Right lobe of liver (tissue), 6 donors: ENCODE results near the gene DEDD2. TPM values are rescaled to one million over a fixed set of nuclear protein-coding genes. Genes with fewer than 3 reads are reported as not detected.

Source experiments
- ATAC-seq, 4 donors: fragments of 200-7000 bp; cut with Tn5 transposase; one replicate each; pipeline ENCODE4 v1.9.1; 2020; ENCODE audit warnings: mild to moderate bottlenecking in 4 of 4, moderate library complexity in 4 of 4
- DNase-seq, 3 donors: peaks; one replicate each; pipeline ENCODE4 v3.0.0-alpha.2; 2020
- H3K27ac ChIP-seq, 3 donors: fragments of 200-600 bp; one replicate each; pipeline ENCODE4 v1.8.0; 2022
- H3K27me3 ChIP-seq, 2 donors: fragments of 200-600 bp; one replicate each; pipeline ENCODE4 v1.8.0; 2022
- H3K36me3 ChIP-seq, 4 donors: fragments of 200-600 bp; sonication (generic) in 1 of 4; one replicate each; pipeline versions ENCODE4 v1.5.1 to v1.8.0; 2017 to 2022; ENCODE audit warnings: control low read depth in 1 of 4
- H3K4me1 ChIP-seq, 4 donors: fragments of 200-600 bp; sonication (generic) in 1 of 4; one replicate each; pipeline versions ENCODE4 v1.5.1 to v1.8.0; 2017 to 2022; ENCODE audit warnings: control low read depth in 1 of 4
- H3K4me3 ChIP-seq, 3 donors: fragments of 200-600 bp; one replicate each; pipeline ENCODE4 v1.8.0; 2022
- H3K9me3 ChIP-seq, 4 donors: fragments of 200-600 bp; sonication (generic) in 1 of 4; one replicate each; pipeline versions ENCODE4 v1.5.1 to v1.8.0; 2017 to 2022; ENCODE audit warnings: control low read depth in 1 of 4
- CTCF ChIP-seq, 4 donors: fragments of 200-600 bp in 3 of 4; fragments of 450-650 bp in 1 of 4; IDR thresholded peaks; one replicate each; pipeline versions ENCODE4 v1.5.1 to v1.8.0; 2016 to 2022; ENCODE audit warnings: antibody characterized with exemption in 4 of 4, mild to moderate bottlenecking in 2 of 4
- POLR2A ChIP-seq: fragments of 450-650 bp; IDR thresholded peaks from one replicate; pipeline ENCODE4 v1.6.1; 2017; ENCODE audit warnings: antibody characterized with exemption, mild to moderate bottlenecking
- WGBS: methylation state at CpG from one replicate; pipeline ENCODE4 v1.1.6; 2018; ENCODE audit warnings: low coverage, low lambda C conversion rate; ENCODE audit not compliant: insufficient coverage; ENCODE audit errors: missing lambda C conversion rate; 5-methylcytosine and 5-hydroxymethylcytosine counted together
- intact Hi-C, 2 donors: fragments of 100-400 bp; cut with DNase I; formaldehyde crosslinking; loops; one replicate each; pipeline versions ENCODE4 v1.11.2 to v1.14.1; 2022
- total RNA-seq, 6 experiments: library from RNA; depleted of rRNA in 2 of 6; stranded (reverse); fragments of >200 nt in 2 of 6; fragmentation: NEBNext Ultra II Directional in 3 of 6; extraction: Animal tissue kit (Norgen Biotek cat#: 25700) in 3 of 6; gene quantifications; one replicate each; pipeline versions ENCODE4 v1.1.0 to v1.2.4, GENCODE V29; 2016 to 2023
- donor health status: DM: no; HTN: yes; CAD: no.
- donor health status: DM: no; HTN: no; CAD: no.
- donor health status: DM: no; HTN: no; CAD: no.
- donor health status: DM: no; HTN: yes; CAD: no.
- donor health status: DM: no; HTN: yes; CAD: no.

DEDD2 gene
- total RNA-seq, 6 experiments from 2014 or later: 8.1 to 18.0 (median 15.0) TPM

- no peak overlapping the region for H3K4me3 ChIP-seq
- intact Hi-C loops: no loop called here
- H3K27me3 ChIP-seq: no peaks in the 10 kb centered on the region
- peaks cover 0 to 68% (median 28%) of the 10 kb centered on the region in 4 donors for H3K36me3 ChIP-seq
- DNase-seq (no peak), ATAC-seq (no peak)
- no peaks in the 10 kb centered on the region for H3K9me3 ChIP-seq
- 57% methylated on average over 3 of the region's 4 CpGs for WGBS
- TF ChIP-seq CTCF (IDR thresholded peaks at IDR 0.05) (no peak), POLR2A (no peak)
- H3K27ac ChIP-seq: no peak overlapping the region
- no peaks in the 10 kb centered on the region for H3K4me1 ChIP-seq
Measured at GRCh38 chr19:42229301-42229854, 11.9 kb upstream of the DEDD2 start.

GRCh38 chr19:42228641-42229040 lies 11.2 kb upstream of the DEDD2 start:
- H3K27me3 ChIP-seq: no peaks in the 10 kb centered on the region
- TF ChIP-seq CTCF (IDR thresholded peaks at IDR 0.05): no peak
- no peak for TF ChIP-seq POLR2A
- no peak overlapping the region for H3K4me3 ChIP-seq
- 93% methylated on average over 3 of the region's 4 CpGs for WGBS
- DNase-seq (no peak), ATAC-seq (no peak)
- intact Hi-C loops: no loop called here
- H3K36me3 ChIP-seq: peaks cover 0 to 62% (median 24%) of the 10 kb centered on the region in 4 donors
- no peak overlapping the region for H3K27ac ChIP-seq
- H3K9me3 ChIP-seq: no peaks in the 10 kb centered on the region
- H3K4me1 ChIP-seq: no peaks in the 10 kb centered on the region

DNA sequence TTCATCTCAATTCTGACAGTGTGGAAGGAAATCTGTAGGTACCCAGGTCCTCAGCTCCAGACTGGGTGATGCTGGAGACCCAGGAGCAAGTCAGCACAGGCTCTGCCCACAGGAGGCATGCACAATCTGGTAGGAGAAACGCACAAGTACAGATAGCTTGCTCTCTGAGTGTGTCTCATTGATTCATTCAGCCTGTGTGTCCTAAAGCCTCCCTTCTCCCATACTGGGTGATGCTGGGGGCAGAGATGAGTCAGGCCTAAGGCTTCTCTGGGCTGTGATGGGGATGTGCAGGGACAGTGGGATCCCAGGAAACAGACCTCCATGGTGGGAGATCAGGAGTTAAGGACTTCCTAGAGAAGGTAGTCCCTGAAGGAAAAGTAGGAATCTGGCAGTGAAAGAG lies 9.4 kb upstream of the DEDD2 start:
- H3K36me3 ChIP-seq: peaks cover 0 to 47% (median 14%) of the 10 kb centered on the region in 4 donors
- H3K4me1 ChIP-seq: no peaks in the 10 kb centered on the region
- 71% methylated on average over 1 of the region's 1 CpG for WGBS
- H3K4me3 ChIP-seq: no peak overlapping the region
- TF ChIP-seq POLR2A (no peak), CTCF (IDR thresholded peaks at IDR 0.05) (no peak)
- H3K27ac ChIP-seq: no peak overlapping the region
- ATAC-seq: no peak
- intact Hi-C loops: no loop called here
- no peak for DNase-seq
- no peaks in the 10 kb centered on the region for H3K9me3 ChIP-seq
- H3K27me3 ChIP-seq: no peaks in the 10 kb centered on the region

- ATAC-seq (peak in 1 of 4 donors; percentile 6), DNase-seq (no peak)
- Histone ChIP-seq H3K36me3 (peaks cover 0 to 37% (median 9%) of the 10 kb centered on the region in 4 donors), H3K27ac (no peak overlapping the region), H3K9me3 (no peaks in the 10 kb centered on the region), H3K4me1 (peaks cover 0 to 10% (median 3%) of the 10 kb centered on the region in 4 donors), H3K4me3 (no peak overlapping the region), H3K27me3 (no peaks in the 10 kb centered on the region)
- WGBS: 100% methylated on average over 4 of the region's 33 CpGs
- TF ChIP-seq CTCF (IDR thresholded peaks at IDR 0.05) (no peak), POLR2A (no peak)
- intact Hi-C loops: no loop called here
Measured at GRCh38 chr19:42225718-42226292, 8.3 kb upstream of the DEDD2 start.
